GM19395 (cell line): ENCODE measurements around the gene SNX5.
"Not testable (repeated sequence)": the region's sequence is repeated elsewhere in the genome, so short reads cannot be mapped to it uniquely, and the experiment has no call there.

Experiments
- ATAC-seq: cut with Tn5 transposase; IDR thresholded peaks from one replicate; pipeline ENCODE4 v1.9.1; 2021; ENCODE audit warnings: mild to moderate bottlenecking, moderate library complexity; ENCODE audit not compliant: unreplicated experiment

SNX5 gene

DNA sequence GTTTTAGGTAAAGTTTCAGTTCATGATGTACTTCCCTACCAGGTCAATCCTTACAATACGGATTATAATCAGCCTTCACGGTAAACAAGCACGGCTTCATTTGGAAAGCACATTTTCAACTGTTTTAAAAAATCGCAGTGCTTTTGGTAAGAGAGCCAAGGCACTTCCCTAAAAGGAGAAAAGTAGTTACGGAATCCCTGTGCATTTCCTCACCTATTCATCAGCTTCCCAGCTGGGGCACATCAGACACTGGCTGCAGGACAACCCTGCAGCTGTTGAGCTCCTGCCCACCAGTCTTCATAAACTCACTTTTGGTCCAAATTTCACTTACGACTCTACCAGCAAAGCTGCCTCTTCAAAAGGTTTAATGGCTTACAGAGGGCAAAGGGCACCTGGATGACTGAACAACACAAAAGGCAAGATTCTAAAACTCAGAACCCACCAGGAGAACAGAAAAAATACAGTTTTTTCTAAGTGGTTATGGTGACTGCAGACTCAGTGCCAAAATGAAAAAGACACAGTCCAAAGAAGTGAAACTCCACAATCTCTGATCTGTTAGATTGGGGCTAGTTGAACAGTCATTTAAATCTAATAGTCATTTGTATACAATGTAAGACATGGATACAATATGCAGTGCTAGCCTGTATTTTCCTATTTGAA, 7.5 kb downstream of the SNX5 start:
- ATAC-seq: no peak

DNA sequence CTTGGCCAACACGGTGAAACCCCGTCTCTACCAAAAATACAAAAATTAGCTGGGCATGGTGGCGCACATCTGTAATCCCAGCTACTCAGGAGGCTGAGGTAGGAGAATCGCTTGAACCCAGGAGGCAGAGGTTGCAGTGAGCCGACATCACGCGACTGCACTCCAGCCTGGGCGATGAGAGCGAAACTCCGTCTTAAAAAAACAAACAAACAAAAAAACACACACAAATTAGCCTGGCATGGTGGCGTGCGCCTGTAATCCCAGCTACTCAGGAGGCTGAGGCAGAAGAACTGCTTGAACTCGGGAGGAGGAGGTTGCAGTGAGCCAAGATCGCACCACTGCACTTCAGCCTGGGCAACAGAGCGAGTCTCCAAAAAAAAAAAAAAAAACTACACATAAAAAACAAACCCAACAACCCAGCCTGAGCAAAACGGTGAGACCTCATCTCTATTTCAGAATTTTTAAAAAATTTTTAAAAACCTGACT, 8.2 kb downstream of the SNX5 start:
- not testable (repeated sequence) for ATAC-seq

DNA sequence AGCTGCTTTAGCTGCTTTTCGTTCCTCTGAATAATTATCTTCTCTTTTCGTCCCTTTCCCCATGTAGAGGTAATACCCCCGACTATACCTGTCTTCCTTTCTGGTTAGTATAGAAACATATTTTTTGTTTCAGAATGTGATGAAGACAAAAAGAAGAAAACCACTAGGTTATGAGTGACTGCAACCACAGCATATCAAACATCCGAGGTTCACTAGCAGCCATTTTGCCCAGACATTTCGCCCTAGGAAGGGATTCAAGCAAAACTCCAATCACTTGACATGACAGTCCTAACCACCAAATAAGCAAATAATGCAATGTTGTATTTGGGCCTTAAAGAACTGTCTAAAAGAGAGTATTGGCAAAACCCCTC, 9.4 kb downstream of the SNX5 start:
- no peak for ATAC-seq

DNA sequence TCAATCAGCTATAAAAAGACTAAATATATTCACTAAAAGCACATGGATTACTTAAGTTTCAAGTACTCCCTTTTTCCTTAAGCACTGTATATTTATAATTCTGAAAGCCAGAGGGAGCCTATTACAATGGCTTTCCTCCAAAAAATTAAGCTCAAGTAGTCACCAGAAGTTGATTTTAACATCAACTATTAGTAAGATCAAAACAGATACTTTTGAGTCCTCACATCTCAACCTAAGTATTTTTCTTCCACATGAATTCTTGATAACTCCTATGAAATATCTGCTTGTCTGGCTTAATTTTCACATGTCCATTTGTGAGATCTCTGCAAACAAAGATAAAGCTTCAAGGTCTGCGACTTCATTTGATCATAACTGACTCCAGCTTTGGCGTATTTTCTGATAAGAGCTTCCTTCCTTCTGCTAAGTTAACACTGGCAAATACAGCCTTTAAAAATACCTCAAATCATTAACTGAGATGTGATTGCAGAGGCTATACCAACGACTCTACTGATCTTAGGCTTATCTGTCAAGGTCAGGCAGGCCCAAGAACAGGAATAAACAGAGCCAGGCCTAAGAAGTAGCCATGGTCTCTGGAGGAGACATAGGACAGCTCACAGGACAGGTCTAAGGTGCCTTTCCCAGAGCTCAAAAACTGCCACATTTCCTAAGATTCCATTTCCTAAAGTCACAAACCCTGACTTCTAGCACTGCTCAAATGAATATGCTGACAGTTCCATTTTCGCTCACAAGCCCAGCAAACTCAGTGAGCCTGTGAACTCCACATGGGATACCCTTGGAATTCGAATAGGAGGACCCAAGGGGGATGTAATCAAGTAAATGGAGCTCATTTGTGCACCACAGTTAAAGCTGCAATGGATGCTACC, 10.0 kb downstream of the SNX5 start:
- no peak for ATAC-seq

DNA sequence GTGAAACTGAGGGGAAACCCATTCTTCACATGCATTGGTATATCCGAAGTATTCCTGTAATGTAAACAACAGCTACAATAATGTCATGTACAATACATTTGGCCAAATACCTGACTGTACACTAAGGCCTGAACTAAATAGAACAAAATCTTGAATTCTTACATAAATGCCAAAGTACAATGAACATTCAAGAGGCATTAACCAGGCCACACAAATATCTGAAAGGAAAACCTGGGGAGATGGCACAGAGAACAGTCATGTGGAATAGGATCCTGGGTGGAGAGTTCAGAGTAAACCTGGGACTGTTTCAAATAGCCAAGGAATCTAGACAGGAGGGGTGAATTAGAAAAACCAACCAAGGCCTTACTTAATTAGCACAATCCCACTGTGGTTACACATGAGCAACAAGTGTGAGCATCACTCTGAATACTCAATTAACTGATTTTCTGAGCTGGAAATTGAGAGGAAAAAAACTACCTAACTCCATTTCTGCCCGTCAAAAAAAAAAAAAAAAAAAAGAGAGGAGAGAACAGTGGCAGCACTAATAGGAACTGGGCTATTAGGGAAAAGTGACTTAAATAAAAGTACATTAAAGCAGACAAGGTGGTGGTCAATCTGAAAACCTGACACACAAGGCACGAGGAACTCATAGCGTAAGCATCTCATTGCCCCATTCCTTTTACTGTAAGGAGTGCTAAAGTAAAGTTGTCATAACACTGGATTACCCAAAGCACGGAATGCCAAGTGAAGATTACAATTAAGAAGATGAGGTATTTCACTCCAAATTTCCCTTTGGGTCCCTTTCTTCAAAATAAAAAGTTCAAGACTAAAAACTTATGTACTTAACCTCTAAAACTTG, 10.9 kb downstream of the SNX5 start:
- ATAC-seq: no peak

DNA sequence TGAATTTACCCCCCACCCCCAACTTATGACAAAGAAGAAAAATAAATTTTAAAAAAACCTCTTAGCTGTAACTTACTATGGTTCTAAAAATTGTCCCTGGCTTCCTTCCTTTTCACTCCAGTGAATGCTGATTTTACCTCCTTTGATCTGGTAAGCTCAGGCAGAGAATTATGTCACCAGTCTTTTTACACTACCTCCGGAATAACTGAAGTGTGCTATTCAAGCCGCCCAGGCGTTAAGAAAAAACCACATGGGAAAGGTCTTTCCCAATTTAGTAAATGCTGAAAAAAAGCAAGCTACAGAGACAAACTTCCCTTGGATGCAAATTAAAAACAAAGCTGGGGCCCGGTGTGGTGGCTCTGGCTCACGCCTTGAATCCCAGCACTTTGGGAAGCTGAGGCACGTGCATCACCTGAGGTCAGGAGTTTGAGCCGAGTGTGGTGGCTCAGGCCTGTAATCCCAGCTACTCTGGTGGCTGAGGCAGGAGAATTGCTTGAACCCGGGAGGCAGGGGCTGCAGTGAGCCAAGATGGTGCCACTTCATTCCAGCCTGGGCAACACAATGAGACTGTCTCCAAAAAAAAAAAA, 12.4 kb downstream of the SNX5 start:
- ATAC-seq: no peak

DNA sequence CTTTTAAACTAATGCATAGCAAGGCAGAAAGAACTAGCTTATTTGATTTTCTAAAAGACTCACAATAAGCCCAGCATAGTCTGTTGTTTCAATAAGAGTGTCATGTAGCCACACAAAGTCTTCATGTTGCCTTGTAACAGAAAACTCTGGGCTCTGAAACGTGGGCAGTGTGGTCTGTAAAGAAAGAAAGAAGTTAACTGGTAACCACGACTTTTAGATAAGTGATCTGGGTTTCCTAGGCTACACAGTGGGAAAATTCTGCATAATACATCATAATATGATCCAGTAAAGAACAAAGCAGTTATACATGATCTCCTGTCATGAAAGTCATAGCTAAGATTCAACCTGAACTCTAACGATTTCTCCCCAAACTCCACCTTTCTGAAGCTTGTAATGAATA, 13.3 kb downstream of the SNX5 start:
- ATAC-seq: no peak

DNA sequence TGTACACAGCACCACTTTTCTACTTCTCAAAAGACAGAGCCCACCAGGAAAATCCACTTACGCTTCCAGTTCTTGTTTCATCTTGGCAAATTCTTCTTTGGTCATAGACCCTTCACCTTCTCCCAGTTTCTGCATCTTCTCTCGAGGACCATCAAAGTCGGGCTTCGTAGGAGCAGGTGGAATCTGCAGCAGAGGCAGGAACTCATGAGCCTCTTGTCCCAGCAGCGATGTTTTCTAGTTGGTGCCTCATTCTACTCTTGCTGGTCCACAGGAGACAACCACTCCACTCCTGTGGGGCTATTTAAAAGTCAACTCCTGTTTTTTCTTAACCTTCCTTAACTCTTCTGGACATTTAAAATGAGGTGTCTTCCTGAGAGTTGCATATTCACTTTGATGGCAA, 14.7 kb downstream of the SNX5 start:
- ATAC-seq: no peak

DNA sequence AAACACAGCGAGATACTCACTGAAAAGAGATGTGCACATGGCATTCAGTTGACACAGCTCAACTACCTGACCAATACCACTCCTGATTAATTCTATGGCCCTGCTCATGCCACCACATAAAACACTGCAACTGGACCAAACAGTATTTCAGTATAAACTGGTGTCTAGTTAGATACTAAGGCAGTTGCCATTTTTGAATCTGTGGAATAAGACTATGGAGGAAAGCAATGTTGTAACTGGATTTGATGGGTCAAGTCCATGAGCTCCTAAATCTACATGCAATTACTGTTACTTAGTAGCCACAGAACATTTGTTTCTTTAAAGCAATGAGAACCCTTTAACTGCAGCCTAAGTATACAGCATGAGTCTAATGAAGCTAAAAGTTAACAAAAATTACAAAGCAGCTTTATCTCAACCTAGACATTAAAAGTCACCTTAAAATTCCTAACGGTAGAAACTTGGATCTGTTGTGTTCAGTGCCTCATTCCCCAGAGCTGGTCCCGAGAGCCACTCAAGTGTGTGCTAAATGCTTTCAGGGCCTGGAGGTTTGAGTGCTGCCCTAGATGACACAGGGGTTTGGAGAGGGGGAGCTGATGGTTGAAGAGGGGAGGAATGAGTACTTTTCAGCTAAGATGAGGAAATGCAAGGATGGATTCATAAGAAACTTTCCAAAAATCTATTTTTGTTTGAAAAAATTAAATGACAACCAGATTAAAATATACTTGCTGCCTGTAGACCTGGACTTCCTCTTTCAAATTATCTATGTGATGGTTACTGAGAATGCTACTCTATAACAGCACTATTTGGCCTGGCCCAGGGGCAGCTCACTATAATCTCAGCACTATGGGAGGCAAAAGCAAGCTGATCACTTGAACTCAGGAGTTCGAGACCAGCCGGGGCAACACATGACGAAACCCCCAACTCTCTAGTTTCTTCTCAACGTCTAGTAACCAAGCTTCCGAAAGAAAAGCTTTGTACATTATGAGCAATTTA, 15.6 kb downstream of the SNX5 start:
- ATAC-seq: no peak

DNA sequence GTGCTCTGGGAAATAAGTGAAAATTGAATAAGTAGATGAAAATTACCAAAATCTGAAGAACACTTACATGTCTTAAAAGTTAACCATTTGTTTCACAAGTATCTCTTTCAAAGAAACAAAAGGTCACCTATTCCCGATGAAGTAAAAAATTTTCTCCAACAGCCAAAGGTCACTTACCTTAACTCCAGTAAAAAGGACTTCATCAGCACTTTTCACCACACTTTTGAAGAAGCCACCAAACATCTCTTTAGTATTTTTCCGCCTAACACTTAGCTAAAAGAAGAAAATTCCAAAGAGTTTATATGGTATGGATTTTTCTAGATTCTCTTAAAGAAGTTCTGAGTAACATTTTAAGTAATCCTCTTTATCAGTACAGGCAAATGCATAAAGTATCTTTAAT, 17.3 kb downstream of the SNX5 start:
- no peak for ATAC-seq

DNA sequence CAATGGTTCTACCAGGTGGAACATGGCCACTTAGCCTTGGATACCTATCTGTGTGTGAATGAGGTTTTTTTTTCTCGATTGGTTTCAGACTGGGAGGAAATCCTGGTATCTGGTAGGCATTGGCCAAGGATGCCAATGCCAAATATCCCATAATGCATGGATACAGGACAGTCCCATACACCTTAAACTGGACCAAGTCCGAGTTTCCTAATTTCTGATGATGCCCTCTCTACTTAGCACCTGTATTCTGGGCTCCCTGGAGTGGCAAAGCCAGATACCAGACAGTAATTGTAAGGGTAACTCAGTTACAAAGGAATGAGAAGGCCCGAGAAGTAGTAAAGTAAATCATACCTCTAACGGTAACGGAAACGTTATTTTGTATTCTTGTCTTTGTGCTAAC, 17.9 kb downstream of the SNX5 start:
- no peak for ATAC-seq

DNA sequence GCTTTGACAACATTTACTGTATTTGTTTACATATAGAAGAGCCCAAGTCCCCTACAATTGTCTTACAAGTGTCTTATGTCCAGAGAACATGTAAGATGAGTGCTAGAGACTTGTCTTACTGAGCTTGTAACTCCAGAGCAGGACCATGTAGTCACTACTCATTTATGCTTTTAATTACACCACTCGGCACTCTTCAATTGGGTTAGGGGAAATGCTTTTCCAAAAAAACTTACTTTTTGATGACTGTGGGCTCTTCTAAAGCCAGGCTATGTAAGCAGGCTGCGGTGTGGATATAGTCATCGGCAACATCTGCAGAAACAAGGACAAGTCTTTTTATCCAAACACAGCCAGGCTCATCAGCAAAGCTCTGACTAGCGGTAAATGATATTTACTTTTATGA, 18.7 kb downstream of the SNX5 start:
- ATAC-seq: no peak

DNA sequence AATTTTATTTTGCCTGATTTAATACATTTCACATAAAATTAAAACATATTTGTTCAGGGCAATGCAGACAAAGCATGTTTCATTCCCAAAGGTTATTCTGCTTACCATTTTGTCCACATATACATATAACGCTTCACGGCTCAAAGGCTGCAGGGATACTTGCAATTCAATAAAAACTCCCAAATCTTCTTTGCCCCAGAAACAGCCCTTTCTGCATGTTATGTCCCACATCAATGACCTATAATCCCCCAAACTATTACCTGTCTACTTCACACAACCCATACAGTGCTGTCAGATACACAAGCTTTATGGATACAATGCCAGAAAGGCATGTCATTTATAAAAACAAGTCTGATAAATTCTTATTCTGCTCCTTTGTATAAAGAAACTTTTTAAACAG, 20.2 kb downstream of the SNX5 start:
- no peak for ATAC-seq

DNA sequence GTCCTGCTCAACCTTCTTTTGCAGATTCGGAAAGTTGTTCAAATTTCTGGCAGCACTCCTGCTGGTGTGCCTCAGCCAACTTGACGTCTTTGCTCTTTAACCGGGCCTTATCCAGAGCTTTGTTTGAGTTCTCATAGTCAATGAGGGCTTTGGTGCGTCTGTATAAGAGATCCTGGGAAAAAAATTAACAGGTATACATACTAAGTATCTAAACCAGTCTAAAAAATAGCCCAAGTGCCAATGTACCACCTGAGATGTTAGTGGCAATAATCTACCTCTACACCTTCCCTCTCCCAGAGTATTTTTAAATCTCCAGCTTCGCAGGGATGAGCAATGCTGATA, 21.1 kb downstream of the SNX5 start:
- ATAC-seq: no peak

DNA sequence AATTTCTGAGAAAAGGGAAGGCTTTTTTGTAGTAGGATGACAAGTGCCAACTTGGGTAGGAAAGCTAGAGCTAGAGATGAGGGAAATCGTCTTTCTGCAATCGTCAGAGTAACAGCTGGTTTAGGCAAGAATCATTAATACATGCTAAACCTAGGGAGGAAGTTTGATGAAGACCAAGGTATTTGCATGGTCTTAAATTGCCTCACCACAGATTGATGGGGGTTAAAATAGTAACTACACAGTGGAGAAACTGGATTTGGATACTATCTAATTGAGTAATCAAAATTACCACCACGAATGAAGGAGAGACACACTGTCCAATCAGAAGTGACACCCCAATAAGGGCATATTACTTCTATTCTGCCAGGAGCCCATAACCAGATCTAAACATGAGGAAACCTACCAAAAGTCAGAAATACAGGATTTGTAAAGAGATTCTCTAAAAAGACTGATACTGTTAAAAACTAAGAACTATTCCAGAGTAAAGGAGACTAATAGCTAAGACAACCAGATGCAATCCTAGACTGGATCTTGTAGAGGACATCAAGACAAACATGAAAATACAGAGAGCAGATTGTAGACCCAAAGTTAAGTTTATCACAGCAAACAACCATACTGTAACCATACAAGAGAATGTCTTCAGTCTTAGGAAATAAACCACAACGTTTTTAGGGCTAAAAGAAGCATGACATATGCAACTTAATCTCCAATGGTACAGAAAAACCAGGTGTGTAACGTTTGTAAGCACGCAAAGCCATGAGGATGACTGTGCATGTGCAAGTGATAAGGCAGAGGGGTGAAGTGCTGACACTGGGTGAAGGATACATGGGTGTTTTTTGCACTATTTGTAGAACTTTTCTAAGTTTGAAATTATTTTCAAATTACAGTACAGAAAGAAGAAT, 21.8 kb downstream of the SNX5 start:
- ATAC-seq: no peak

DNA sequence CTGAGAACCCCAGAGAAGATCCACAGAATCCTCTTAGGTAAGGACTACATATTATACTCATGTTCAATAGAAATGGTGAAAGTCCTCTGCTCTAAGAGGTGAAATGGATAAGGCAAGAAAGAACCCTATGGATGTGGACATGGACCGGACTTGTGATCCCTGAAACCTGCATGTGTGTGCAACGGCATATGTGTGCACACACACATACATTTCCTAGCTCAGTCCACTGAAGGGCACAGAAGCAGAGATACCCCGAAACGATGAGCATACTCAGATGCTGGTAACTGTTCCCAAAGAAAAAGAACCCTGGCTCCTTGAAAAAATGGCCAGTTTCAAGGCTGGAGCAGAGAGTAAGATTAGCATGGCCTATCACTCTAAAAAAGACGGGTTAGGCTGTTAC, 22.6 kb downstream of the SNX5 start:
- ATAC-seq: no peak

DNA sequence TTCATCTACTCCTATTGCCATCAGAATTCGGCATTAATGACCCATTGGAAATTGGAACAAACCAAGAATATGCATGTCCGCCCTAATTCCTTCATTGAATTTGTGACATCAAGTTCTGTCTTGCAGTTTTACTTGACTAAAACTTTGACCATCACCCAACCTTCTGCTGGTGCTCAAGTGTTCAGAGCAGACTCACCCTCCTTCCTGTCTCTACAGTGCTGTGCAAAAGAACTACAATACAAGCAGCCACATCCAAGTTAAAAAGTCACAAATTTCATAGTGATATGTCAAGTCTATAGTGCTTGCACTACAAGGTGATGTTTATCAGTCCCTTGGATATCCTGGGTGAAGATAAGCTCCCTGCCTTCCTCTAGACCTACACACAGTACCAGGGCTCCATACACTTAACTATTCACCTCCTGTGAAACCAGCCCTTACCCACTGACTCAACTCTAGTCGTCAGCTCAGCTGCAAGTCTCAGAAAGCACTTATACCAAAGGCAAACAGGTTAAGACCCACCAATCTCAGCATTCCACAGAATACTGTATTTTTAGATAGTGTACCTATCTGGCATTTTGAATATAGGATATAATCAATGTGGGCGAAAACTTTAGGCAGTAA, 23.6 kb downstream of the SNX5 start:
- ATAC-seq: no peak

DNA sequence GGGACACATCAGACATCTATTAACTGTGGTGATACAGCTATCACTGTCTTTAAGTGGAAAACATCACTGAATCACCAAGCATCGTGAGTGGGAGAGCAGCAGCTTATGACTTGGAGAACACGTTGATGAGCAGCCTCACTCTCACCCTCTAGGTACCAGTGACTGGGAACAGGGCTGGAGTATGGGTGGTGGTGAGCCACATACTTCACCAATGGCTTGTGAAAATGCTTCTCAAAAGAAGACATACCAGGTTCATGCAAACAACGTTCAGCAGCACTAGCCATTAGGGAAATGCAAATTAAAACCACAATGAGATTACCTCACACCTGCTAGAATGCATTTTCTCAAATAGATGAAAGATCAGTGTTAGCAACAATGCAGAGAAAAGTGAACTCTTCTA, 25.3 kb downstream of the SNX5 start:
- ATAC-seq: peak; percentile 67

DNA sequence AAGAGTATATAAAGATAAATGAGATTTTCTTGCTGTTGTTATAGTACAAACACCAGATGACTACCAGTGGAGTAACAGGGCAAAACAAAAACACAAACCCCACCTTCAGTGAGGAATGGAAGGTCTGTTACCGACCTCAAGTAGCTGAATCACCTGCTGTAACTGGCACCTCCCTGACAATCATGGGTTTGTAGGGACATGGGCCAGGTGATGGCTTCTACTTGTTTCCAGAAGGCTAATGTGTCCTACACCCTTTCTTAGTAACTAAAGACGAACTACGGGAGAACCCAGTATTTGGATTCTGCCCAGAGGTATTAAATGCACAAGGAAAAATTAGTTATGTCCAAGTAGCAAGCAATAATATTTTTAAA, 26.8 kb downstream of the SNX5 start:
- no peak for ATAC-seq
